GM20000 (cell line): ENCODE data around the gene ZFR.
A peak's percentile ranks its signal among the peaks of the same experiment; 100 is the strongest.

Source experiments
- DNase-seq: peaks from one replicate; pipeline ENCODE4 v3.0.0; 2012; ENCODE audit warnings: low spot score
- CTCF ChIP-seq: IDR thresholded peaks from 2 replicates; pipeline ENCODE4 v1.5.1; 2012; ENCODE audit warnings: mild to moderate bottlenecking, control low read depth; ENCODE audit errors: extremely low read depth, missing control alignments

Gene ZFR

GRCh38 chr5:32421075-32421474 lies 23.5 kb downstream of the ZFR start:
- peak; percentile 45 for DNase-seq
- TF ChIP-seq CTCF = no peak

- no peak for DNase-seq
- TF ChIP-seq CTCF = no peak
These were observed 24.0 kb downstream of the ZFR start for GRCh38 chr5:32420506-32420905.

GRCh38 chr5:32419791-32420190 lies 24.7 kb downstream of the ZFR start:
- no peak for TF ChIP-seq CTCF
- no peak for DNase-seq

DNA sequence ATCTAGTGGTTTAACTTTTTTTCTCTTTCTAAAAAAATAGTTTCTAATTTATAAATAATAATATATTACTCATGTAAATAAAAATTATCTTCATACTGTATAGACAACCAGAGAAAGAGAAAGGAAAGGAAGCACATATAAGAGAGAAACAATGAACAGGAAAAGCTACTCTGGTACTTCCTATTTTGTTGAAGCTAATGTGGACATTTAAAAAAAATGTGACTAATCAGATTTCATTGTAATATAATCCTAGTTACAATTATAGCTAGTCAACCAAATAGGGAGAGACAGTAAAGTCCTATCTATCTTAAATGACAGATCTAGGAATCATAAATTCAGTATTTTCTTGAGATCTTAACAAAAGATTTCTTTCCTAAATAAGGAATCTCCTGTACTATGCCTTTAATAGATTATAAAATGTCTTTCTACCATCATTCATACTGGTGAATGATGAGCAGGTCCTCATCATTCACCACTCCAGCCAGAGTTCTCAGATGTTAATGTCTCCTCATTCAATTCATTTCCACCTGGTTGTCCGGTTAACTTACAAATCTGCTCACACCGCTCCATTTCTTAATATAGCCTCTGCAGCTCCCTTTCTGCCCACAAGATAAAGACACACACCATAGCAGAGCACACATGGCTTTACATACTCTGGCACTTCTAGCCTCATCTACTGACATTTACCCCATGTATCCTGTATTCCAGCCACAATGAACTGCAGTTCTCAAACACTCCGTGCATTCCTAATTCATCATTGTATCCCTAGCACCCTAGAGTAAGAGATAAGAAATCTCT lies 30.9 kb downstream of the ZFR start:
- DNase-seq = no peak

GRCh38 chr5:32410630-32411029 lies 33.9 kb downstream of the ZFR start:
- TF ChIP-seq CTCF = no peak

More for the DNA sequence above, 30.9 kb downstream of the ZFR start:
- no peak for TF ChIP-seq CTCF

GRCh38 chr5:32406650-32407049 lies 37.9 kb downstream of the ZFR start:
- DNase-seq = no peak
- TF ChIP-seq CTCF = no peak

More at GRCh38 chr5:32410630-32411029, 33.9 kb downstream of the ZFR start:
- DNase-seq = no peak

- no peak for TF ChIP-seq CTCF
- no peak for DNase-seq
These were observed 39.0 kb downstream of the ZFR start for GRCh38 chr5:32405507-32405906.
